ENCODE data around the gene RAD51B.

GRCh38 chr14:67785270-67786109 is 34.1 kb upstream of the RAD51B start:
- TF ChIP-seq MAX (IDR thresholded peaks at IDR 0.05): no peak
- no peak for TF ChIP-seq ZNF101 (CRISPR knock-in tag; IDR thresholded peaks at IDR 0.05; ENCODE audit: borderline replicate concordance, low read depth)
- no peak for TF ChIP-seq HDAC6 (IDR thresholded peaks at IDR 0.05; ENCODE audit: low read depth, low read length)
- no peak for TF ChIP-seq TSC22D2 (CRISPR knock-in tag; IDR thresholded peaks at IDR 0.05; ENCODE audit: borderline replicate concordance)

Measured in HepG2 (cell line).